K562 (cell line): ENCODE measurements around the gene FAM107B. TPM values are rescaled to one million over a fixed set of nuclear protein-coding genes. Genes with fewer than 3 reads are reported as not detected.

Experiments used
- PCBP2 ChIP-seq: fragments of 200-400 bp; formaldehyde crosslinking; IDR thresholded peaks from 2 replicates; pipeline ENCODE4 v1.6.1; 2018; ENCODE audit warnings: low read length, low read depth, mild to moderate bottlenecking, moderate library complexity; ENCODE audit not compliant: poor library complexity, severe bottlenecking
- ZBTB43 ChIP-seq: sonication (generic); formaldehyde crosslinking; IDR thresholded peaks from 2 replicates; pipeline ENCODE4 v1.8.0; 2023; ENCODE audit warnings: mild to moderate bottlenecking, missing genetic modification reagents
- polyA plus RNA-seq, 8 experiments: library from polyadenylated mRNA; depleted of rRNA in 4 of 8; stranded (reverse) in 5 of 8; unstranded in 3 of 8; fragments of >200 nt; fragmentation: Nextera tagmentation in 2 of 8; fragmentation: Illumina TruSeq in 1 of 8; extraction: Ambion mirVana in 2 of 8; extraction: Trizol in 1 of 8; gene quantifications; 2 replicates each; pipeline versions ENCODE4 v1.2.1 to v1.2.3, GENCODE V29; 2011 to 2014; ENCODE audit warnings: inconsistent platforms in 1 of 8, missing spikeins in 1 of 8
- total RNA-seq, 7 experiments: library from RNA; depleted of rRNA in 6 of 7; stranded (reverse); fragments of >200 nt in 6 of 7; fragmentation: Illumina TruSeq in 2 of 7; extraction: Trizol in 2 of 7; gene quantifications; 2 replicates each; pipeline versions ENCODE4 v1.2.1 to v1.2.3, GENCODE V29; 2011 to 2021; ENCODE audit warnings: low replicate concordance in 1 of 7
- TF ChIP-seq, protein P1 (sequence below): fragments of 450-650 bp; IDR thresholded peaks from 2 replicates; pipeline ENCODE4 v1.6.1; 2017; ENCODE audit warnings: antibody characterized with exemption, mild to moderate bottlenecking
- TF ChIP-seq, protein P2 (sequence below): sonication (generic); formaldehyde crosslinking; IDR thresholded peaks from 2 replicates; pipeline ENCODE4 v1.8.0; 2022; ENCODE audit warnings: mild to moderate bottlenecking, missing genetic modification reagents, borderline replicate concordance

Gene FAM107B
- total and polyA plus RNA-seq, 9 of the 15 experiments (the other 6 are each of a cell fraction or from before 2014, with no cell fraction given): 0.40 to 2.8 (median 1.4) TPM

DNA sequence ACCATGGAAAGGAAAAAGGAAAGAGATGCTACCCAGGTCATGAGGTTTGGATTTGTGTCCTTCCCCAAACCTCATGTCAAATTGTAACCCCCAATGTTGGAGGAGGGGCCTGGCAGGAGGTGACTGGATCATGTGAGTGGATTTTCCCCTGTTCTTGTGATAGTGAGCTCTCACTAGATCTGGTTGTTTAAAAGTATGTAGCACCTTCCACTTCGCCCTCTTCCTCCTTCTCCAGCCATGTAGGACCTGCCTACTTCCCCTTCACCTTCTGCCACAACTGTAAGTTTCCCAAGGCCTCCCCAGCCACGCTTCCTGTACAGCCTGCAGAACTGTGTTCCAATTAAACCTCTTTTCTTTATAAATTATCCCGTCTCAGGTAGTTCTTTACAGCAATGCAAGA is 113.9 kb downstream of the FAM107B start (continued):
- TF ChIP-seq, protein P1, sequence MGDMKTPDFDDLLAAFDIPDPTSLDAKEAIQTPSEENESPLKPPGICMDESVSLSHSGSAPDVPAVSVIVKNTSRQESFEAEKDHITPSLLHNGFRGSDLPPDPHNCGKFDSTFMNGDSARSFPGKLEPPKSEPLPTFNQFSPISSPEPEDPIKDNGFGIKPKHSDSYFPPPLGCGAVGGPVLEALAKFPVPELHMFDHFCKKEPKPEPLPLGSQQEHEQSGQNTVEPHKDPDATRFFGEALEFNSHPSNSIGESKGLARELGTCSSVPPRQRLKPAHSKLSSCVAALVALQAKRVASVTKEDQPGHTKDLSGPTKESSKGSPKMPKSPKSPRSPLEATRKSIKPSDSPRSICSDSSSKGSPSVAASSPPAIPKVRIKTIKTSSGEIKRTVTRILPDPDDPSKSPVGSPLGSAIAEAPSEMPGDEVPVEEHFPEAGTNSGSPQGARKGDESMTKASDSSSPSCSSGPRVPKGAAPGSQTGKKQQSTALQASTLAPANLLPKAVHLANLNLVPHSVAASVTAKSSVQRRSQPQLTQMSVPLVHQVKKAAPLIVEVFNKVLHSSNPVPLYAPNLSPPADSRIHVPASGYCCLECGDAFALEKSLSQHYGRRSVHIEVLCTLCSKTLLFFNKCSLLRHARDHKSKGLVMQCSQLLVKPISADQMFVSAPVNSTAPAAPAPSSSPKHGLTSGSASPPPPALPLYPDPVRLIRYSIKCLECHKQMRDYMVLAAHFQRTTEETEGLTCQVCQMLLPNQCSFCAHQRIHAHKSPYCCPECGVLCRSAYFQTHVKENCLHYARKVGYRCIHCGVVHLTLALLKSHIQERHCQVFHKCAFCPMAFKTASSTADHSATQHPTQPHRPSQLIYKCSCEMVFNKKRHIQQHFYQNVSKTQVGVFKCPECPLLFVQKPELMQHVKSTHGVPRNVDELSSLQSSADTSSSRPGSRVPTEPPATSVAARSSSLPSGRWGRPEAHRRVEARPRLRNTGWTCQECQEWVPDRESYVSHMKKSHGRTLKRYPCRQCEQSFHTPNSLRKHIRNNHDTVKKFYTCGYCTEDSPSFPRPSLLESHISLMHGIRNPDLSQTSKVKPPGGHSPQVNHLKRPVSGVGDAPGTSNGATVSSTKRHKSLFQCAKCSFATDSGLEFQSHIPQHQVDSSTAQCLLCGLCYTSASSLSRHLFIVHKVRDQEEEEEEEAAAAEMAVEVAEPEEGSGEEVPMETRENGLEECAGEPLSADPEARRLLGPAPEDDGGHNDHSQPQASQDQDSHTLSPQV: no peak
- TF ChIP-seq PCBP2: no peak
- TF ChIP-seq ZBTB43 (CRISPR knock-in tag): no peak
- TF ChIP-seq, protein P2, sequence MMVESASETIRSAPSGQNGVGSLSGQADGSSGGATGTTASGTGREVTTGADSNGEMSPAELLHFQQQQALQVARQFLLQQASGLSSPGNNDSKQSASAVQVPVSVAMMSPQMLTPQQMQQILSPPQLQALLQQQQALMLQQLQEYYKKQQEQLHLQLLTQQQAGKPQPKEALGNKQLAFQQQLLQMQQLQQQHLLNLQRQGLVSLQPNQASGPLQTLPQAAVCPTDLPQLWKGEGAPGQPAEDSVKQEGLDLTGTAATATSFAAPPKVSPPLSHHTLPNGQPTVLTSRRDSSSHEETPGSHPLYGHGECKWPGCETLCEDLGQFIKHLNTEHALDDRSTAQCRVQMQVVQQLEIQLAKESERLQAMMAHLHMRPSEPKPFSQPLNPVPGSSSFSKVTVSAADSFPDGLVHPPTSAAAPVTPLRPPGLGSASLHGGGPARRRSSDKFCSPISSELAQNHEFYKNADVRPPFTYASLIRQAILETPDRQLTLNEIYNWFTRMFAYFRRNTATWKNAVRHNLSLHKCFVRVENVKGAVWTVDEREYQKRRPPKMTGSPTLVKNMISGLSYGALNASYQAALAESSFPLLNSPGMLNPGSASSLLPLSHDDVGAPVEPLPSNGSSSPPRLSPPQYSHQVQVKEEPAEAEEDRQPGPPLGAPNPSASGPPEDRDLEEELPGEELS (CRISPR knock-in tag): no peak
- TF ChIP-seq, all 486 proteins: peak for 0
